ENCODE results near the gene CEP78.

Gene CEP78

DNA sequence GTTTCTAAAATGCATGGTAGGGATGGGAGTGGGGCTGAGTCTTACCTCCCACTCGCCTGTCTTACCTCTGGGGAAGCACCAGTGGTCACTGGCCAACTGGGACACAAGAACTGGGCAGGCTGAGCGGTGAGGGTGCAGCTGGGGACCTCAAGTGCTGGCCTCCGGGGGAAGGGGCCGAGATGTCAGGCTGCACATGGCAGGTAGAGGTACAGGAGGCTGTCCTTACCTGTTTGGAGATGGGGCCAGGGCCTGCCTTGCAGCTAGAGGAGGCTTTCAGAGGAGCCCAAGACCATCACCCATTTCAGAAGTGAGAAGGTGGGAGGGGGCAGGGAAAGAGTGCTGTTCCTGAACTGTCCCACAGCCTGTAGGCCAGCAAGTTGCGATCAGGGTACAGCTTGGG is 75.2 kb downstream of the CEP78 start:
- no peak for DNase-seq (ENCODE audit: low read depth)

DNA sequence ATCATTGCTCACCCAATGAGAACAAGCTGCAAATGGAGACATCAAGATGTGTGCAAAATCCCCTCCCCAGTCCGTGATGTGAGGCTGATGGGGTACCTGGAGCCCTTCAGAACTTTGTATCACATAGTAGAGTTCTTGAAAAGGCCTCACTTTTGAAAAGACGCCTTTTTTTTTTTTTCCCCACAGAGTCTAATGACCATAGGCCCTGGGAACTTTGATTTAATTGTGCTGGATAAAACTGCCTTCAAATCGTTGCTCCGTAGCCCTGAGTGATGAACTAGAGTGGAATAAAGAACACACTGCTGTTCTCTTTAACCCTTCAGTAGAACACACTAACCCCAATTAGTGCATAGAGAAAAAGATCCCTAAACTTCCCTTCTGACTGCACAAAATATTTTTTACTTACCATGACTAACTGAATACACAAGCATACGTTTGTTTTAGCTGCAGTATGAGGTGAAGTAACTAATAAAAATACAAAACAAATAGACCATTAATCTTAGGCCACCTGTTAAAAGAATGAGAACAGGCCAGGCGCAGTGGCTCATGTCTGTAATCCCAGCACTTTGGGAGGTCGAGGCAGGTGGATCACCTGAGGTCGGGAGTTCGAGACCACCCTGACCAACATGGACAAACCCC is 76.1 kb downstream of the CEP78 start:
- no peak for DNase-seq (ENCODE audit: low read depth)

DNA sequence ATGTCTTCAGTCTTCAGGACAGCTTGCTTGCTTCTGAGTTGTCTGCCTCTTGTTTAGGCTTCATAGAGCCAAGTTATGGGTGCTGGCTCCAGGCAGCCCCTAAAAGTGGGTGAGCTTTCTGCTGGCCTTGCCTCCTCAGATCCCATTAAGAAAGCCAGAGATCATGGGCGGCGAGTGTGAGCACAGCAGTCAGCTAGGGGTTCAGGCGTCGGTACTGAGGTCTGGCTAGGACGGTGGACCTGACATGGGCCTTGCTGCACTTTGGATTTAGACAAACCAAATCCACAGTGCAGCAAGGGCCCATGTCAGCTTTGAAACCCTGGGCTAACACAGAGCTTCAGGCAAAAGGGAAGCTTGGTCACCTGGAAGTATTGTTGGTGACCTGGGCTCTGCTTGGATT is 78.7 kb downstream of the CEP78 start:
- DNase-seq (ENCODE audit: low read depth) = no peak

GRCh38 chr9:78314953-78315870 is 79.3 kb downstream of the CEP78 start:
- no peak for DNase-seq (ENCODE audit: low read depth)

DNA sequence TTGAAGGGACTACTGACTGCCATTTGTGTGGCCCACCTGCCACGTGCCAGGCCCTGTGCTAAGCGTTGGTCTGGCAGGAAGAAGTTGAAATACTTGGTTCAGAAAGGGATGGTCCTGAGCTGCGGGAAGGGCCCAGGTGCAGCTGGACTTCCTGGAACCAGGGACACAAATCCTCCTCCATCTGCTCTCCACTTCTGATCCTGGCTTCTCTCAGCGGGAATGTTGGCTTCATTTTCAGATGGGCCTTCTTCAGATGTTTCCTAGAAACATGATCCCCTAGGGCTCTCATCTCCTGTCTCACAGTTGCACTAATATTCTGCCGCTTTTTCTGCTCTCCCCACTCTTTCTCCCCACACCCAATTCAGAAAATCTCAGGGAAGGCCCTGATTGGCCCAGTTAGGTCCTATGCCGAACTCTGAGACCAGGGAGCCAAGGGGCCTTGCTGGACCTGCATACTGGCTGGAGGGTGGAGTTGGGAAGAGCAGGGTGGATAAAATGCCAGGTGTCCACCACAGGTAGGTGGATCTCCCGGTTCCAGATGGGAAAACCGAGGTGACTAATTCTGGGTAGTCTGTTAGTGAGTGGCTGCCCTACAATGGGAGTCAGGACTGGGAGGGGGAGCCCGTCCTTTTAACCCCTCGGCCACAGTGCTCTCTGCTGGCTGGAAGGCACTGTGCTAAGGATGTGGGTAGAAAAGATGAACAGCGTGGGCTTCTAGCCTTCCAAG is 80.5 kb downstream of the CEP78 start:
- no peak for DNase-seq (ENCODE audit: low read depth)

- DNase-seq (ENCODE audit: low read depth) = no peak
Measured at GRCh38 chr9:78319197-78320029, 83.5 kb downstream of the CEP78 start.

- no peak for DNase-seq (ENCODE audit: low read depth)
Measured at GRCh38 chr9:78320030-78320693, 84.3 kb downstream of the CEP78 start.

DNA sequence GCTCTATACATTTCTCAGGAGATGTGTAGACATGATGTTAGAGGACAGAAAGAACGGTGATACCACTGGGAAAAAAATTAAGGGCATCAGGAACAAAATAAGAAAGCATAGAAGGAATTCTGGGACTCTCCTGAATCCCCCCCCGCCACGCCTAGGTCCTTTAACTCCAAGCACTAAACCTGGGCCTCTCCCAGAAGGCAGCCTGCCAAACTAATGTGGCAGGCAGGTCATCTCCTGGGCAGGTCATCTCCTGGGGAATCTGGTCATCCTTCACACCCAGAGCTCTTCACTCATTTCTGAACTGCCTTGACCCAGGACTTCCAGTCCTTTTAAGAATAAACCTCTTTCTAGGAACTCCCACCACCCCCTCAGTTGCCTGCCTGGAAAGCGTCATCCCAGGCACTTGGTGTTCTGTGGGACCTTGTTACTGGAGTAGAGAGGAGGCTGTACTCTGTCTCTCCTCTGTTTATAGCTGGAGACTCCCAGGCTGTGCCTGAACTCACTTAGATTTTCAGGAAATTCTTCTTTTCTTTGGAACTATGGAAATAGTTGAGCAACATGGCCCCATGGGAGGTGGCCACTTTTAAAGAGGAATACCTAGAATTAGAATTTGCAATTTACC is 85.1 kb downstream of the CEP78 start:
- DNase-seq (ENCODE audit: low read depth) = no peak

DNA sequence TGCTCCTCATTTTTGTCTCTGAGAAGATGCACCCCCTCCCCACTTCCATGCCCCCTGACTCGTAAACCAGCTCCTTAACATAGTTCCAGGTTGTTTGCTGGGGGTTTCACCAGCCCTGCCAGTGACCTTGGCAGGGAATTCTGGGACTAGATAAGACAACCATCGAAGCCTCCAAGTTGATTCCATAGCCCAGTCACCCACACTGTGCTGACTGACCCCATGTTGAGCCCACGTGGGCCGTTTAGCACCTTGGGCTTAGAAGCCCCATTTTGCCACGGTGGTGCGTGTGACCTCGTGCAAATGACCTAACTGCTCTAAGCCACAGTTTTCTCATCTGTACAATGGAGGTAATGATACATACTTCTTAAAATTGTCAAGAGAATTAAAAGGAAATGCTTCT is 85.6 kb downstream of the CEP78 start:
- no peak for DNase-seq (ENCODE audit: low read depth)

DNA sequence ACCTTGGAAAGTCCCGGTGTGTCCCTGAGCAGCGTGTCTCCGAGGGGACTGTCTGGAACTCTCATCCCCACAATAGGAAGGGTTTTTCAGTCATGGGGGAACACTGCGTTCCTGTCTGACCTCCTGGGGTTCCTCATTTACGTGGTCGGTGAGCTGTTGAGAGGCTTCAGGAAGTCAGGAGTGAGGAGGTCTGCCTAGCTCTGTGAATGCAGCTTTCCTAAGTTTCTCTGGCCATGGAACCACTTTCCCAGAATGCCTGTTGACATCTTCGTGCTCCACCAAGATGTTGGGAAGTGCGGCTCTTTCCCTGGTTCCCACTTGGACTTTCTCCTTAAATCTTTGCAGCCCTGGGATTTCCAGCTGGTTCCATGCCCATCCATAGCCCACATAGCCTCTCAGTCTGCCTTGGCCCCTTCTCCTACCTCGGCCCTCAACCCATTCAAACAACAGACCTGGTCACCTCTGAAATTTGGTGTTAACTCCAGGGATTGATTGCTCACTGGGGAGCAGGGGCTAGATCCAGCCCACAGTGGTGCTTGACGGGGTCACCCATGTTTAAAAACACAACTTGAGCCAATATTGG is 88.3 kb downstream of the CEP78 start:
- no peak for DNase-seq (ENCODE audit: low read depth)

DNA sequence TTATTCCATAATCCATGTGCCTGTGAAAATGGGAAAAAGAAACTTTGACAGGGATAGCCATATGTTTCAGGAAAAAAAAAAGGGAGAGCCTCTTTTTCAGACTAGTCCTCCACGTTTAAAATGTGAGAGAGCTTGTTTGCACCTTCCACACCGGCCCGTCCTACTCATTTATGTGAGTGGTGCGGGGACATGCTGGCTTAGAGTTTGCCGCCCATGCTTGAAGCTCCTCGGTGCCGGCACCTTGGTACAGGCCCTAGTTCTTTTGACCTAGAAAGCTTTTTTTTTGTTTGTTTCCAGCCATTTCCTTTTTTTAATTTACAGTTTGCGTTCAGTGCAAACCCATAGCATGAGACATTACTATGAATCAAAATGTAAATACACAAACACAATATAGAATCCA is 88.8 kb downstream of the CEP78 start:
- DNase-seq (ENCODE audit: low read depth) = no peak

GRCh38 chr9:78325343-78325742 is 89.5 kb downstream of the CEP78 start:
- no peak for DNase-seq (ENCODE audit: low read depth)

- DNase-seq (ENCODE audit: low read depth) = no peak
Measured at GRCh38 chr9:78325846-78326360, 90.0 kb downstream of the CEP78 start.

- no peak for DNase-seq (ENCODE audit: low read depth)
Measured at GRCh38 chr9:78326564-78326963, 90.7 kb downstream of the CEP78 start.
